ENCODE measurements around the gene CMTR2.
"Not testable (repeated sequence)": the region's sequence is repeated elsewhere in the genome, so short reads cannot be mapped to it uniquely, and the experiment has no call there.

CMTR2 gene

DNA sequence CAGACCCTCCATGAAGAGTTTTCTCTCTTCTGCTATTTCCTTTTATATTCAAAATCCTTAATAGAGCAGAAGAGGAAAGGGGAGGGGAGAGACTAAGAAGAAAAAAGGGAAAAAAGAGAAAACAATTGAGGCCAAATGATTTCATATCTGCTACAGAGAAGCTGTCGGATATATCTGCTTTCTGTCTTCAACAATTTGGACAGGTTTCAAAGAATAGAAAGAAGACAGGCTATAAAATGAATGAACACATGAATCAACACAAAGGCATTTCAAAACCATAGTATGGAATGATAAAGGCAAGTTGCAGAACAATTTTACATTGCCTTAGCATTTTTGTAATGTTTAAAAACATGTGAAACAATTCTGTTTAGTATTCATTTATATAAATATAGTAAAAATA lies 4.7 kb upstream of the CMTR2 start:
- DNase-seq (ENCODE audit: extremely low read depth, low read depth) = no peak

DNA sequence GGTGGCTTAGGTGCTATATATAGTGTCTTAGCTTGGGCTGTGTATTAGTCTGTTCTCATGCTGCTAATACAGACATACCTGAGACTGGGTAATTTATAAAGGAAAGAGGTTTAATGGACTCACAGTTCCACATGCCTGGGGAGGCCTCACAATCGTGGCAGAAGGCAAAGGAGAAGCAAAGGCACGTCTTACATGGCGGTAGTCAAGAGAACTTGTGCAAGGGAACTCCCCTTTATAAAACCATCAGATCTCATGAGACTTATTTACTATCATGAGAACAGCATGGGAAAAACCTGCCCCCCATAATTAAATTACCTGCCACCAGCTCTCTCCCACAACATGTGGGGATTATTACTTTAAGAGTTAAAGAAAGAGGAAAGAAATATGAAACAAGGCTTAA lies 2.9 kb upstream of the CMTR2 start:
- not testable (repeated sequence) for DNase-seq (ENCODE audit: extremely low read depth, low read depth)

More for the DNA sequence above, 4.7 kb upstream of the CMTR2 start:
- TF ChIP-seq, protein P1, sequence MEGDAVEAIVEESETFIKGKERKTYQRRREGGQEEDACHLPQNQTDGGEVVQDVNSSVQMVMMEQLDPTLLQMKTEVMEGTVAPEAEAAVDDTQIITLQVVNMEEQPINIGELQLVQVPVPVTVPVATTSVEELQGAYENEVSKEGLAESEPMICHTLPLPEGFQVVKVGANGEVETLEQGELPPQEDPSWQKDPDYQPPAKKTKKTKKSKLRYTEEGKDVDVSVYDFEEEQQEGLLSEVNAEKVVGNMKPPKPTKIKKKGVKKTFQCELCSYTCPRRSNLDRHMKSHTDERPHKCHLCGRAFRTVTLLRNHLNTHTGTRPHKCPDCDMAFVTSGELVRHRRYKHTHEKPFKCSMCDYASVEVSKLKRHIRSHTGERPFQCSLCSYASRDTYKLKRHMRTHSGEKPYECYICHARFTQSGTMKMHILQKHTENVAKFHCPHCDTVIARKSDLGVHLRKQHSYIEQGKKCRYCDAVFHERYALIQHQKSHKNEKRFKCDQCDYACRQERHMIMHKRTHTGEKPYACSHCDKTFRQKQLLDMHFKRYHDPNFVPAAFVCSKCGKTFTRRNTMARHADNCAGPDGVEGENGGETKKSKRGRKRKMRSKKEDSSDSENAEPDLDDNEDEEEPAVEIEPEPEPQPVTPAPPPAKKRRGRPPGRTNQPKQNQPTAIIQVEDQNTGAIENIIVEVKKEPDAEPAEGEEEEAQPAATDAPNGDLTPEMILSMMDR (IDR thresholded peaks at IDR 0.05; ENCODE audit: low read depth, low read length) = no peak

DNA sequence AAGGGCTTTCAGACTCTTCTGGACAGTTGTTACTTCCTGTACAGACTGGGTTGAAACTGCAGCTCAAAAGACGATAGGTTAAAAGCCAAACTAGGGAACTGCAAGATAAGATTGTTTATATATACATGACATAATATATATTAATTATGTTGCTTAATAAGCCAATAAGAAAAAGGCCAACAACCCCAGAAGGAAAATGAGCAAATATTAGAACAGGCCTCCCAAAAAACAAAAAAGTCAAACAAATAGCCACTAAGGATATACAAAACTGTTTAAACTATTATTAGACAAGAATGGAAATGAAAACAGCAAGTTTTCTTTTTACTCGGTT lies 495 bp upstream of the CMTR2 start:
- no peak for DNase-seq (ENCODE audit: extremely low read depth, low read depth)

DNA sequence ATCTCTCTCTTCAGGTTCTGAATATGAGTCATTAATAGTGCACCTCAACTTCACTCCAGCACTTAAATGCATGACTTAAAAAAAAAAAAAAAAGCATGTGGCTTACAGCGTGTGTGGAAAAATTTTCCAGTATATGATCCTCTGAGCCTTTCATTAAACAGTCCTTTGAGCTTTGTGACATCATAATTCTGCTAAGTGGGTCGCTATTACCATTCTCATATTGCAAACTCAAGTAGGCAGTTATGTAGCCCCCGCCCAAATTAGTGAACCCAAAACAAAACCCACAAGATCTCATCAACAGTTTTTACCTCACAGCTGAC lies 672 bp downstream of the CMTR2 start:
- DNase-seq (ENCODE audit: extremely low read depth, low read depth) = no peak
- TF ChIP-seq, protein P1 (IDR thresholded peaks at IDR 0.05; ENCODE audit: low read depth, low read length) = no peak

More for the DNA sequence above, 495 bp upstream of the CMTR2 start:
- TF ChIP-seq, protein P1 (IDR thresholded peaks at IDR 0.05; ENCODE audit: low read depth, low read length) = no peak

DNA sequence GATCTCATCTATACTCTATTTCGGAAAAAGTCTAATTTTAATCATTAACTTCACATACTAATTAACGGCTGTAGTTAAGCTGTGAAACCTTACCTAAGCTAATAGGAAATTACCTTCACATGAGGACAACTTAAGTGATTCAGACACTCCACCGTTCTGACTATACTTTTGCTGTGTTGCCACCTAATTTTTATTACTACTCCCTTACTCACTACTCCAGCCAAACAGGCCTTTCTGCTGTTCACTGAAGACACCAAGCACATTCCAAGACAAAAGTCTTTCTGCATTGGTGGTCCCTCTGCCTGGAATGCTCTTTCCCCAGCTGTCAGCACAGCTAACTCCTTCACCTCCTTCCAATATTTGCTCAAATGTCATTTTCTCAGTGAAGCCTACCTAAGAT lies 1.3 kb downstream of the CMTR2 start:
- TF ChIP-seq, protein P1 (IDR thresholded peaks at IDR 0.05; ENCODE audit: low read depth, low read length) = no peak
- no peak for DNase-seq (ENCODE audit: extremely low read depth, low read depth)

DNA sequence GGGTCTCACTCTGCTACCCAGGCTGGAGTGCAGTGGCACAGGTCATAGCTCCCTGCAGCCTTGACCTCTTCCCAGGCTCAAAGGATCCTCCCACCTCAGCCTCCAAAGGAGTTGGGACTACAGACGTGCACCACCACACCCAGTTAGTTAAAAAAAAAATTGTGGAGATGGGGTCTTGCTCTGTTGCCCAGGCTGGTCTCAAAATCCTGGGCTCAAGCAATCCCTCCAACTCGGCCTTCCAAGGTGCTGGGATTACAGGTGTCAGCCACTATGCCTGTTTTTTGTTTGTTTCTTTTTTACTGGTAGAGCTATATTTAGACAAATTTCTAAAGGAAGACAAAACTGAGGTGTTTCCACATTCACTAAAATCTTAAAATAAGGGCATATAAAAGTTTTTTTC lies 1.7 kb downstream of the CMTR2 start:
- TF ChIP-seq, protein P1 (IDR thresholded peaks at IDR 0.05; ENCODE audit: low read depth, low read length) = no peak
- DNase-seq (ENCODE audit: extremely low read depth, low read depth) = no peak

DNA sequence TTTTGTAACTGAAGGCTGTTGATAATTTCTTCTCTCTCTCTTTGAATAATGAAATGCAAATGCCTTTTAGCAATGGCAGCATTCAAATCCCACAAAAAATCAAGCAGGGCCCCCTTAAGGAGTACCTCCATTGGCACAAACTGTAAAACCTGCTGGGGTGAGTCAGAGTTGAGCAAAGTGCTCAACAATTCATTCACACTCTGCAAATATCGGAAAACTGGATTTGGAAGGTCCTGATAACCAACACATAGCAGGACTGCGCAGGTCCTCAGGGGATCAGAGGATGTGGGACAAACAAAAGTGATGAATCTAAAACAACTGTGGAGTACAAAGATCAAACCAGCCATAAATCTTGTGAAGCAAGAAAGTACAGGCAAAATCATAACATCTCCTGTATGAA lies 5.6 kb downstream of the CMTR2 start:
- TF ChIP-seq, protein P1 (IDR thresholded peaks at IDR 0.05; ENCODE audit: low read depth, low read length) = no peak
- DNase-seq (ENCODE audit: extremely low read depth, low read depth) = no peak

DNA sequence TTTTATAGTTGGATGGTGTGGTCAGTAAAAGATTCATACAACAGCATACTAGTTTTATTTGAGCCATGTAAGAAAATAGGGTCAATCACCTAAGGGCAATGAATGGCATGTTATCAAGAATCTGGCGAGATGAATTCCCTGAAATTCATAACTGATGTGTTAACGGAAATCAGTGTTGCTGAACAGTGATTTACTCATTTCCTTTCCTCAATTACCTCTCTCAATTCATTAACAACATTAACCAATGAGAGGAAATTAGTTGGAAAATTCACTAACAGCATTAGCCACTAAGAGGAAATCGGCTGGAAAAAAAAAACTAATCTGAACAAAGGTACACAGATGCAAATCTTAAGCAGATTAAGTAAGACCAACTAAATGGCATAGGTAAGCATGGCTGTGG lies 6.3 kb downstream of the CMTR2 start:
- TF ChIP-seq, protein P1 (IDR thresholded peaks at IDR 0.05; ENCODE audit: low read depth, low read length) = no peak
- no peak for DNase-seq (ENCODE audit: extremely low read depth, low read depth)
